GM19025 (cell line): Measurements from ENCODE around the gene TNFRSF8.

ENCODE experiments used
- ATAC-seq: cut with Tn5 transposase; IDR thresholded peaks from one replicate; pipeline ENCODE4 v1.9.1; 2021; ENCODE audit warnings: mild to moderate bottlenecking, low read depth, moderate library complexity; ENCODE audit not compliant: unreplicated experiment

The TNFRSF8 gene

GRCh38 chr1:12183095-12183794 is 120.1 kb downstream of the TNFRSF8 start:
- ATAC-seq, result no peak

DNA sequence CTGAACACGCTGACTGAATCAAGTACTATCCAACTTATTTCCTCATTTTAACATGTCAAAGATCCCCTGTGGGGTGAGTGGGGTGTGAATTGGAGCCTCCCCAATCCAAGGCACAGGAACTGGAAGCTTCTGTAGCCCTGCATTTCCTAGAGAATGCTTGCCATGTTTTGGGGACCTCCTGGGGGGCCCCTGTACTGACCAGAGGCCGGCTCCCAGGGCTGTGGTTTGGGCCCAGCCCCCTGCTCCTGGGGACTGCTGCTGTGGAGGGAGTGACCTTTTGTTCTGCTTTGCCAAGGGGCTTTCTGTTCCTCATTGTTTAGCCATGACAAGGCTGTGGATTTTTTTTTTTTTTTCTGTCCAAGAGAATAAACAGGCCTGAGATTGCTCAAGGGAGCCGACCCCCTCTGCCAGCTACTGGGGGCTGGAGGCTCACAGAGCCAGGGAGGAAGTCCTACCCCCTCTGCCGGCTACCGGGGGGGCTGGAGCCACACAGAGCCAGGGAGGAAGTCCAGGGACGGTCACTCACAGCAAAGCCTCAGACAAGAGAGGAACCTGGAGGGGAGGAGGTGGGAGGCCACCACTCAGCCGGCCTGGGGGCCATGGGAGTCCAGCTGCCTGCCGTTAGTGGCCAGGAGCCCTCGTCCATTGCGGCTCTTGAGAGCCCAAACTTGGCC is 121.0 kb downstream of the TNFRSF8 start:
- ATAC-seq, result no peak

DNA sequence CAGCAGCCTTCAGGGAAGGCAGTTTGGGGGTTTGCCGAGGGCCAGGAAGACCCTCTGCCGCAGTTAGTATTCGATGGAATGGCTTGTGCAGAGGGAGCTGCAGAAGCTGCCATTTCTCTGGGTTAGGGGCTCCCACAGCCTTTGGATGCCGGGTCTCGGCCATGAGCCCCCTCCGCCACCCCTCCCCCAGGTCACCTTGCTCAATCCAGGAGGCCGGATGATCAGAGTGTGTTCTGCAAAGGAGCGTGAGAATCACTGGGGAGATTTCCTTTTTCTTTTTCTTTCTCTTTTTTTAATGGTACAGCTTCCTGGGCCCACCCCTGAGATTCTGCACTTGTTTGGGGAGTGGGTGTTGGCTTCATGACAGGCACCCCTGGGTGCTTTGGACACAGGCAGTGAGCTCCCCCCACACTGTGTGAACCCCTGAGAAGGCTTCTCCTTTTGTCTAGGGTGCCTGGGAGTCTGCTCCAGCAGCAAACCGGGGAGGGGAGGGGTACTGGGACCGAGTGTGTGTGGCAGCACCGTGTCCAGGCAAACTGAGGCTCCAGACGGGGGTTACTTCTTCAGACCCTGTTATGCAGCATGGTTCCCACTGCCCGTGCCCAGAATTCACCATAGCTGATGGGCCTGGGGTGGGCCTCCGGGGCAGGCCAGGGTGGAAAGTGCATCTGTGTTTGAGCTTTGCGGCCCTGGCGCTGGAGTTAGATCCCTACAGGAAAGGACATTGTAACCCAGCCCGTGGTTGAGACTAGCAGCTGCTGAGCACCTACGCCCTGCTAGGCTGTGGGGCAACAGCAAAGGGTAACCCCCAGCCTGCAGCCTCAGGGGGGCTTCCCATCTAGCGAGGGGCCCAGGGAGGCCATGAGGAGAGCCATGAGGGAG is 122.2 kb downstream of the TNFRSF8 start:
- ATAC-seq, result no peak

- no peak for ATAC-seq
These were observed 123.0 kb downstream of the TNFRSF8 start for GRCh38 chr1:12185918-12186678.

DNA sequence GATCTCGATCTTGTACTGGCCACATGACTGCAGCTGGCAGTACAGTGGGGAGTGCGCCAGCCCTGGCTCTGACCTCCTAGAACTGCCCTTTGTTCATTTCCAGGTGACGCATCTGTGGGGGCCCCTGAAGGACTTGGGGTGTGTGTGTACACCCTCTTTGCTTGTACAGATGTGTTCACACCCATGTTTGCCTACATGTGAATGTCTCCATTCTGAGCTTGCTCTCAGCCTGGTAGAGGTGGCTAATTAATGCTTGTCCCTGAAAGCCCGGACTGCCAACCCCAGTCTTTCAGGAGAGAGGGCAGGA is 123.5 kb downstream of the TNFRSF8 start:
- no peak for ATAC-seq

GRCh38 chr1:12188115-12188514 is 125.0 kb downstream of the TNFRSF8 start:
- ATAC-seq, result no peak

- ATAC-seq, result no peak
These were observed 125.7 kb downstream of the TNFRSF8 start for GRCh38 chr1:12188657-12189327.

DNA sequence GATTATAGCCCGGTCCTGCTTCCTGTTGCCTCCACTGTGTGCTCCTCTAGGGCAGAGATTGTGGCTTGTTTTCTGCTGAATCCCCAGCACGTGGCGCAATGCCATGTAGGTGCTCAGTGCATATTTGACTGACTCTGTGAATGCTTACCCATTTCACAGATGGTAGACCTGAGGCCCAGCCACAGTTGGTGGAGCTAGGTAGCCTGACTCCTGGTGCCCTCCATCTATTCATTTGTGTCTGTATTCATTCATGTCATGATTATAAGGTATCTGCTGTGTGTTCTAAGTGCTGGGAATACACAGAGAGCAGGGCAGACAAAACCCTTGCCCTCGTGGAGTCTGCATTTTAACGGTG is 126.2 kb downstream of the TNFRSF8 start:
- no peak for ATAC-seq

- ATAC-seq, result no peak
These were observed 128.3 kb downstream of the TNFRSF8 start for GRCh38 chr1:12191242-12192032.
